ENCODE data around the gene TMC6.

DNA sequence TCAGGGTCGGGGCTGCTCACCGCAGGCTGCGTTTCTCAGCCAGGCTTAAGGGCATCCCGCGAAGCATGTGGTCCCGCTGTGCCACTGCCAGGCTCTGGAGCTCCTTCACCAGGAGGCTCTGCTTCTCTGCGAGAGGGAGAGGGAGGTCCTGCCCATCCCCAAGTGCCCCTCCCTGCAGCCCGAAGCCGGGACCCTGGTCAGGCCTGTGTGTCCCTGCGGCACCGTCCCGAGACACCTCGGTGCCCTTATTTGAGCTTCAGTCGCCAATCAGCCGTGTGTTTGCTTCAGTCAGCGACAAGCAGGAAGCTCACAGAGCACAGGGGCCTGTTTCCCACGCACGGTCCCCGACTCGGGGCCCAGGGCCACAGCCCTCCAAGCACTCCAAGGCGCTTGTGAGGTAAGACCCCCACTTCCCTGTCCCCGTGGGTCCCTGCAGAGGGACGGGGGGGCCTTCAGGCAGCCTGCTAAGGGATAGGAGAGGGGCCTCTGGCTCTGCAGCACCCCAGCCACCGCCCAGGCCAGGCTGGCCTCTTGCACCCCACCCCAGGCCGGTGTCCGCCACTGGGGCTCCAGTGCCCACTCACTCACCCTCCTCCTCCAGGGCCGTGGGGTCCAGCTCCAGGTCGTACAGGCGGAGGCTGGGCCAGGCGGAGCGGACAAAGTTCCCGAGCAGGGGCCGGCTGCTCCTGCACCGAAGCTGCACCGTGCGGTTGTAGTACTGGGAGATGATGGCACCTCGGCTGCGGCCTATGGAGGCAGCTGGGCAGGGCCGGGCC is 3.2 kb downstream of the TMC6 start:
- TF ChIP-seq, protein P1, sequence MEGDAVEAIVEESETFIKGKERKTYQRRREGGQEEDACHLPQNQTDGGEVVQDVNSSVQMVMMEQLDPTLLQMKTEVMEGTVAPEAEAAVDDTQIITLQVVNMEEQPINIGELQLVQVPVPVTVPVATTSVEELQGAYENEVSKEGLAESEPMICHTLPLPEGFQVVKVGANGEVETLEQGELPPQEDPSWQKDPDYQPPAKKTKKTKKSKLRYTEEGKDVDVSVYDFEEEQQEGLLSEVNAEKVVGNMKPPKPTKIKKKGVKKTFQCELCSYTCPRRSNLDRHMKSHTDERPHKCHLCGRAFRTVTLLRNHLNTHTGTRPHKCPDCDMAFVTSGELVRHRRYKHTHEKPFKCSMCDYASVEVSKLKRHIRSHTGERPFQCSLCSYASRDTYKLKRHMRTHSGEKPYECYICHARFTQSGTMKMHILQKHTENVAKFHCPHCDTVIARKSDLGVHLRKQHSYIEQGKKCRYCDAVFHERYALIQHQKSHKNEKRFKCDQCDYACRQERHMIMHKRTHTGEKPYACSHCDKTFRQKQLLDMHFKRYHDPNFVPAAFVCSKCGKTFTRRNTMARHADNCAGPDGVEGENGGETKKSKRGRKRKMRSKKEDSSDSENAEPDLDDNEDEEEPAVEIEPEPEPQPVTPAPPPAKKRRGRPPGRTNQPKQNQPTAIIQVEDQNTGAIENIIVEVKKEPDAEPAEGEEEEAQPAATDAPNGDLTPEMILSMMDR (IDR thresholded peaks at IDR 0.05) = no peak
- TF ChIP-seq POLR2AphosphoS5 (IDR thresholded peaks at IDR 0.05; ENCODE audit: low read depth, low read length) = no peak
- TF ChIP-seq, protein P2, sequence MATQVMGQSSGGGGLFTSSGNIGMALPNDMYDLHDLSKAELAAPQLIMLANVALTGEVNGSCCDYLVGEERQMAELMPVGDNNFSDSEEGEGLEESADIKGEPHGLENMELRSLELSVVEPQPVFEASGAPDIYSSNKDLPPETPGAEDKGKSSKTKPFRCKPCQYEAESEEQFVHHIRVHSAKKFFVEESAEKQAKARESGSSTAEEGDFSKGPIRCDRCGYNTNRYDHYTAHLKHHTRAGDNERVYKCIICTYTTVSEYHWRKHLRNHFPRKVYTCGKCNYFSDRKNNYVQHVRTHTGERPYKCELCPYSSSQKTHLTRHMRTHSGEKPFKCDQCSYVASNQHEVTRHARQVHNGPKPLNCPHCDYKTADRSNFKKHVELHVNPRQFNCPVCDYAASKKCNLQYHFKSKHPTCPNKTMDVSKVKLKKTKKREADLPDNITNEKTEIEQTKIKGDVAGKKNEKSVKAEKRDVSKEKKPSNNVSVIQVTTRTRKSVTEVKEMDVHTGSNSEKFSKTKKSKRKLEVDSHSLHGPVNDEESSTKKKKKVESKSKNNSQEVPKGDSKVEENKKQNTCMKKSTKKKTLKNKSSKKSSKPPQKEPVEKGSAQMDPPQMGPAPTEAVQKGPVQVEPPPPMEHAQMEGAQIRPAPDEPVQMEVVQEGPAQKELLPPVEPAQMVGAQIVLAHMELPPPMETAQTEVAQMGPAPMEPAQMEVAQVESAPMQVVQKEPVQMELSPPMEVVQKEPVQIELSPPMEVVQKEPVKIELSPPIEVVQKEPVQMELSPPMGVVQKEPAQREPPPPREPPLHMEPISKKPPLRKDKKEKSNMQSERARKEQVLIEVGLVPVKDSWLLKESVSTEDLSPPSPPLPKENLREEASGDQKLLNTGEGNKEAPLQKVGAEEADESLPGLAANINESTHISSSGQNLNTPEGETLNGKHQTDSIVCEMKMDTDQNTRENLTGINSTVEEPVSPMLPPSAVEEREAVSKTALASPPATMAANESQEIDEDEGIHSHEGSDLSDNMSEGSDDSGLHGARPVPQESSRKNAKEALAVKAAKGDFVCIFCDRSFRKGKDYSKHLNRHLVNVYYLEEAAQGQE (IDR thresholded peaks at IDR 0.05; ENCODE audit: insufficient read depth in 1 of 2, low read depth in 2 of 2, low read length in 1 of 2) = no peak
- TF ChIP-seq SIN3A (IDR thresholded peaks at IDR 0.05; ENCODE audit: borderline replicate concordance, insufficient read depth, low read depth, low read length) = no peak
- TF ChIP-seq TCF7L2 (IDR thresholded peaks at IDR 0.05; ENCODE audit: low read depth, low read length) = no peak
